HEK293T (cell line): Measurements from ENCODE around the gene ZSCAN20.

Experiments
- ARNT ChIP-seq: fragments of 450-650 bp; IDR thresholded peaks from 2 replicates; pipeline ENCODE4 v1.6.1; 2017; ENCODE audit warnings: mild to moderate bottlenecking
- BHLHE40 ChIP-seq: fragments of 450-650 bp; IDR thresholded peaks from 2 replicates; pipeline ENCODE4 v1.6.1; 2016; ENCODE audit warnings: mild to moderate bottlenecking, moderate library complexity, borderline replicate concordance
- CTBP1 ChIP-seq: fragments of 450-650 bp; IDR thresholded peaks from 2 replicates; pipeline ENCODE4 v1.6.1; 2016; ENCODE audit warnings: borderline replicate concordance
- FOXK2 ChIP-seq: fragments of 450-650 bp; IDR thresholded peaks from 2 replicates; pipeline ENCODE4 v1.6.1; 2016; ENCODE audit warnings: mild to moderate bottlenecking
- FOXM1 ChIP-seq: fragments of 450-650 bp; IDR thresholded peaks from 2 replicates; pipeline ENCODE4 v1.6.1; 2017; ENCODE audit warnings: mild to moderate bottlenecking, borderline replicate concordance
- HDGF ChIP-seq: fragments of 450-650 bp; IDR thresholded peaks from 2 replicates; pipeline ENCODE4 v1.6.1; 2017; ENCODE audit warnings: antibody characterized with exemption, borderline replicate concordance
- NFRKB ChIP-seq: fragments of 450-650 bp; IDR thresholded peaks from 2 replicates; pipeline ENCODE4 v1.6.1; 2016; ENCODE audit warnings: mild to moderate bottlenecking, moderate library complexity
- SP1 ChIP-seq: fragments of 450-650 bp; IDR thresholded peaks from 2 replicates; pipeline ENCODE4 v1.6.1; 2017
- SUZ12 ChIP-seq: fragments of 450-650 bp; IDR thresholded peaks from 2 replicates; pipeline ENCODE4 v1.6.1; 2016; ENCODE audit warnings: mild to moderate bottlenecking
- TARDBP ChIP-seq: fragments of 450-650 bp; IDR thresholded peaks from 2 replicates; pipeline ENCODE4 v1.6.1; 2016

- TF ChIP-seq ARNT (no peak), TARDBP (no peak), SP1 (no peak), CTBP1 (no peak), HDGF (no peak), FOXK2 (no peak), NFRKB (no peak), SUZ12 (no peak), FOXM1 (no peak), BHLHE40 (no peak)
These were observed 52.1 kb downstream of the ZSCAN20 start for GRCh38 chr1:33524586-33524985.
